ENCODE data around the gene KBTBD2.
A peak's percentile ranks its signal among the peaks of the same experiment; 100 is the strongest.

Gene KBTBD2

DNA sequence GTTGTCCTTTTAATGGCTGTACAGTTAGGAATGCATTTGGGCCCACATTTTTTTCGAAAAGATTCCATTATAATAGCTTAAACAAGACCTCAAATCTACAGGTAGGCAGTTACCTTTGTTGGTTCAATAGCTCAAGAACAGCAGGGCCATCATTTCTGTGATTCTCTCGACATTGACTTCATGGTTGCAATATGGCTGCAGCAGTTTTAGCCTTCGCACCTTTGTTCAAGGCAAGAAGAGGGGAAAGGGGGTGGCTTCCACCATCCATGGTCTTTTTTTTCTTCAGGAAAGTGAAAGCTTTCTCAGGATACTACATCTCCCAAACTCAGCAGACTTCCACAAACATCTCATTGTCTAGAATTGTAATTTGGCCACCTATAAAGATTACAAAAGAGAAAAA is 2.2 kb upstream of the KBTBD2 start:
- POLR2A ChIA-PET (ENCODE audit: low non-redundant PET) = no interaction called here
- TF ChIP-seq, protein P1, sequence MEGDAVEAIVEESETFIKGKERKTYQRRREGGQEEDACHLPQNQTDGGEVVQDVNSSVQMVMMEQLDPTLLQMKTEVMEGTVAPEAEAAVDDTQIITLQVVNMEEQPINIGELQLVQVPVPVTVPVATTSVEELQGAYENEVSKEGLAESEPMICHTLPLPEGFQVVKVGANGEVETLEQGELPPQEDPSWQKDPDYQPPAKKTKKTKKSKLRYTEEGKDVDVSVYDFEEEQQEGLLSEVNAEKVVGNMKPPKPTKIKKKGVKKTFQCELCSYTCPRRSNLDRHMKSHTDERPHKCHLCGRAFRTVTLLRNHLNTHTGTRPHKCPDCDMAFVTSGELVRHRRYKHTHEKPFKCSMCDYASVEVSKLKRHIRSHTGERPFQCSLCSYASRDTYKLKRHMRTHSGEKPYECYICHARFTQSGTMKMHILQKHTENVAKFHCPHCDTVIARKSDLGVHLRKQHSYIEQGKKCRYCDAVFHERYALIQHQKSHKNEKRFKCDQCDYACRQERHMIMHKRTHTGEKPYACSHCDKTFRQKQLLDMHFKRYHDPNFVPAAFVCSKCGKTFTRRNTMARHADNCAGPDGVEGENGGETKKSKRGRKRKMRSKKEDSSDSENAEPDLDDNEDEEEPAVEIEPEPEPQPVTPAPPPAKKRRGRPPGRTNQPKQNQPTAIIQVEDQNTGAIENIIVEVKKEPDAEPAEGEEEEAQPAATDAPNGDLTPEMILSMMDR (conservative IDR thresholded peaks at IDR 0.05; ENCODE audit: low read depth) = no peak

DNA sequence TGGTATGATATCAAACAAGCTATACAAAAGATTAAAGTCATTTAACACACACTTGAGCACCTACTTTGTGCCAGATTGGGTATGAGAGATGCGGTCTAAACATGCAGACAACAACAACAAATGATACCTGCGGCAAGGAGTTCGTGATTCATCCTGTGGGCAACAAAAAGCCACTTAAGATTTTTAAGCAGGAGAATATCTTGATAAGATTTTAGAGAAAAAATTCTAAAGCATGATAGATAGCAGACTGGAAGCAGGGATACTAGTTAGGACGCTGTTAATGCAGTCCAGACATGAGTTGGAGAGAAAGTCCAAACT is 1.6 kb upstream of the KBTBD2 start:
- POLR2A ChIA-PET (ENCODE audit: low non-redundant PET) = no interaction called here
- TF ChIP-seq, protein P1 (conservative IDR thresholded peaks at IDR 0.05; ENCODE audit: low read depth) = no peak
- CTCF ChIA-PET = interaction anchor here (0.5 to 0.7 kb wide), 2 partner anchors 59 to 216 kb away, joined by 3 read pairs; partner anchors contain the start of gene RP9
- no peak overlapping the region for H3K27ac ChIP-seq
- no peak for DNase-seq (ENCODE audit: low spot score)

More for the DNA sequence above, 2.2 kb upstream of the KBTBD2 start:
- CTCF ChIA-PET = interaction anchor here (0.7 kb wide), 1 partner anchor 216 kb away, joined by 3 read pairs; the partner anchor contains the start of gene RP9
- DNase-seq (ENCODE audit: low spot score) = no peak
- H3K27ac ChIP-seq = no peak overlapping the region

- TF ChIP-seq, protein P1 (conservative IDR thresholded peaks at IDR 0.05; ENCODE audit: low read depth) = no peak
- H3K27ac ChIP-seq = peak overlapping the region; percentile 99
- ChIA-PET CTCF (interaction anchor here (0.5 to 0.7 kb wide), 2 partner anchors 60 to 217 kb away, joined by 3 read pairs; partner anchors contain the start of gene RP9), POLR2A (ENCODE audit: low non-redundant PET) (interaction anchor here (0.6 kb wide), 1 partner anchor 888 kb away, joined by 6 read pairs; no protein-coding TSS in a partner anchor)
- DNase-seq (ENCODE audit: low spot score) = peak; percentile 60
Observed at GRCh38 chr7:32892521-32893206, 1.1 kb upstream of the KBTBD2 start.

- ChIA-PET CTCF (no interaction called here), POLR2A (ENCODE audit: low non-redundant PET) (interaction anchor here (0.6 kb wide), 1 partner anchor 889 kb away, joined by 6 read pairs; no protein-coding TSS in a partner anchor)
- DNase-seq (ENCODE audit: low spot score) = peak; percentile 92
- TF ChIP-seq, protein P1 (conservative IDR thresholded peaks at IDR 0.05; ENCODE audit: low read depth) = no peak
- peak overlapping the region; percentile 99 for H3K27ac ChIP-seq
Observed at GRCh38 chr7:32891800-32892520, 400 bp upstream of the KBTBD2 start.

DNA sequence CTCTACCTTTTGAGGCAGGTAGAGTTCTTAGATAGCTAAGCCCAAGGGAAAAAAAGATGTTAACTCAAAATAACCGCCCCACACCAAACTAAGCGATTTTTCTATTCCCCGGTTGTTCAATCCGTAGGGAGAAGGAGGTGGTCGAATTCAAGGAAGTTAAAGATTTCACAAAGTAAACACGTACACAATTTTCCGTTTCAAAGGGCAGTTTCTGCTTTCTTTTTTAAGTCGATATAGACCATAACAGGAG is 842 bp downstream of the KBTBD2 start:
- POLR2A ChIA-PET (ENCODE audit: low non-redundant PET) = no interaction called here
- TF ChIP-seq, protein P1 (conservative IDR thresholded peaks at IDR 0.05; ENCODE audit: low read depth) = no peak
- CTCF ChIA-PET = no interaction called here
- DNase-seq (ENCODE audit: low spot score) = no peak
- H3K27ac ChIP-seq = peak overlapping the region; percentile 99

- H3K27ac ChIP-seq = peak overlapping the region; percentile 99
- CTCF ChIA-PET = interaction anchor here (0.6 kb wide), 1 partner anchor 67 kb away, joined by 4 read pairs; the partner anchor contains the start of gene FKBP9
Observed at GRCh38 chr7:32890010-32890792, 1.4 kb downstream of the KBTBD2 start.

More at GRCh38 chr7:32890010-32890792, 1.4 kb downstream of the KBTBD2 start:
- POLR2A ChIA-PET (ENCODE audit: low non-redundant PET) = no interaction called here
- TF ChIP-seq, protein P1 (conservative IDR thresholded peaks at IDR 0.05; ENCODE audit: low read depth) = no peak
- peak; percentile 48 for DNase-seq (ENCODE audit: low spot score)
